GM21737 (cell line): ENCODE measurements around the gene JMJD8.
"Not testable (repeated sequence)": the region's sequence is repeated elsewhere in the genome, so short reads cannot be mapped to it uniquely, and the experiment has no call there.

Experiments
- ATAC-seq: cut with Tn5 transposase; IDR thresholded peaks from one replicate; pipeline ENCODE4 v1.9.1; 2021; ENCODE audit warnings: mild to moderate bottlenecking, moderate library complexity; ENCODE audit not compliant: unreplicated experiment

Gene JMJD8

DNA sequence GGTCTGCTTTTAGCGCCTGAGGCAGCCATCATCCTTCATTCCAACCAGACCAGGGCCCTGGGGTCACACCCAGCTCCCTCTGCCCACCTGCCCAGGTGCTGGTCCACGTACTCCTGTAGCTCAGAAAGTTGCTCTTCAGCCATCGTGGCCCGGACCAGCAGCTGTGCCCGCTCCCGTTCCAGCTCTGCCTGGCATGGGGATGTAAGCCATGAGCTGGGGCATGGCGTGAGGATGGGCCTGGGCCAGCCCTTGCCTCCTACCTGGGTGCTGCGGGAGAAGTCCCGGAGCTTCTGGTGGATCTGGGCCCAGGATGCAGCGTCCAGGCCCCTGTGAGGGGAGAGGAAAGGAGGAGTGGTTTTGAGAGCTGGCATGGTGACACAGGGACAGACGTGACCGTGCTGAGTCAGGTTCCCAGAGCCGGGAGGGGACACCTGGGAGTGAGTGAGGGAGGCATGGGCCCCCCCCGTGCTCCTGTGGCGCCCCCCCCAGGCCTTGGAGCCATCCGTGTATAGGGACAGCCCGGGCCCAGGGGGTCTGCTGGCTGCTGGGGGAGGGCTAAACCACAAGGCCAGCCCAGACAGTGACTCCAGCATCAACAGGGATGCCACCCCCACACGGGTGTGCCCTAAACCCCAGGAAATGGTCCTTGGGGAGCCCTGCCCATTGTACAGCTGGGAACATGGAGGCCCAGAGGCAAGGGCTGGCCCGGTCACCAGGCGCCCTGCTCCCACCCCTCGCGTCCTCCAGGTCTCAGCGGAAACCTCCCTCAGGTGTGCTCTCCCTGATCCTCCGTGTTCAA, 38.9 kb upstream of the JMJD8 start:
- ATAC-seq: no peak

DNA sequence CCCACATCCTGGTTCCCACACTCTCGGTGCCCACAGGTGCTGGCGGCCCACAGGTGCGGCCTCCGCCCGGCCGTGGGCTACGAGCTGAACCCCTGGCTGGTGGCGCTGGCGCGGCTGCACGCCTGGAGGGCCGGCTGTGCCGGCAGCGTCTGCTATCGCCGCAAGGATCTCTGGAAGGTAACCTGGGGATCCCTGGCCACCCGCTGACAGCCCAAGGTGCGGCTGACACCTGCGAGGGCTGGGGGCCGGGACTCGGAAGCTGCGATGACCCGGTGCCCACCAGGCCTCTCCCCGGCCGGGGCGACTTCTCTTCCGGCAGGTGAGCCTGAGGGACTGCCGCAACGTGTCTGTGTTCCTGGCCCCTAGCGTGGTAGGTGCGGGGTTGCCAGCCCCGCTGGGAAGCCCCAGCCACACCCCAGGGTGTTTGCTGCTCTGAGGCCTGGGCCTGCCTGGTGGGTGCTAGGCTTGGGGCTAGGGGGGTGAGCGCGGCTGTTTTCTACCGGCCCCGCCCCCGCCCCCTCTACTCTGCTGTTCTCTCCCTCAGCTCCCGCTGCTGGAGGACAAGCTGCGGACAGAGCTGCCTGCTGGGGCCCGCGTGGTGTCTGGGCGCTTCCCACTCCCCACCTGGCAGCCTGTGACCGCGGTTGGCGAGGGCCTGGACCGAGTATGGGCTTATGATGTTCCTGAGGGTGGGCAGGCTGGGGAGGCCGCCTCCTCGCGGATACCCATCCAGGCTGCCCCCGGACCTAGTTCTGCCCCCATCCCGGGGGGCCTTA, 37.8 kb upstream of the JMJD8 start:
- ATAC-seq: no peak

GRCh38 chr16:720990-721764, 37.0 kb upstream of the JMJD8 start, which contains the start of gene ANTKMT:
TSS of gene ANTKMT (plus strand) at chr16:721146. CDS start at chr16:721275, 129 bp downstream.
- ATAC-seq: peak; percentile 58

DNA sequence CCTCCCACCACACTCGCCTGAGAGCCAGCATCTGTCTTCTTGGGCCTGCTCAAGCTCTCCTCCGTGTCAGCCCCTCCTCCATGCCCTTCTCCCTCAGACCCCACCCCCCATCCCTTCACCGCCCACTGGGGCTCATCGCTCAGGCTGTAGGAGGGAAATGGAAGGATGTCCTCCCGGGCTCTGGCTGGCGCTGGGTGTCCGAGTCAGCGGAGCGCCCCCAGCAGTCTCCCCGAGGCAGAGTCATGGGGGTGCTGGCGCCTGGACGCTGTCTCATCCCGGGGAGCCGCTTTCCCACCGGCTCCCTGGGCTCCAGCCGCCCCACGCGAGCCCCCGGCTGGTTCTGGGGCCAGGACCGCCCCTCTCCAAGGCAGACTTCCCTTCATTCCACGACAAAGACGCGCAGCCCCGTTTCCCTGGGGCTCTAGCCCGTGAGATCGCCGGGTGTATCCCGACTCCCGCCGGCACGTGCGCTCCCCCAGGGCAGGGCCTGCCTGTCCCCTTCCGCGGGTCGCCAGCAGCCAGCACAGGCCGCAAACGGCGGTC, 36.4 kb upstream of the JMJD8 start:
- ATAC-seq: peak; percentile 25

DNA sequence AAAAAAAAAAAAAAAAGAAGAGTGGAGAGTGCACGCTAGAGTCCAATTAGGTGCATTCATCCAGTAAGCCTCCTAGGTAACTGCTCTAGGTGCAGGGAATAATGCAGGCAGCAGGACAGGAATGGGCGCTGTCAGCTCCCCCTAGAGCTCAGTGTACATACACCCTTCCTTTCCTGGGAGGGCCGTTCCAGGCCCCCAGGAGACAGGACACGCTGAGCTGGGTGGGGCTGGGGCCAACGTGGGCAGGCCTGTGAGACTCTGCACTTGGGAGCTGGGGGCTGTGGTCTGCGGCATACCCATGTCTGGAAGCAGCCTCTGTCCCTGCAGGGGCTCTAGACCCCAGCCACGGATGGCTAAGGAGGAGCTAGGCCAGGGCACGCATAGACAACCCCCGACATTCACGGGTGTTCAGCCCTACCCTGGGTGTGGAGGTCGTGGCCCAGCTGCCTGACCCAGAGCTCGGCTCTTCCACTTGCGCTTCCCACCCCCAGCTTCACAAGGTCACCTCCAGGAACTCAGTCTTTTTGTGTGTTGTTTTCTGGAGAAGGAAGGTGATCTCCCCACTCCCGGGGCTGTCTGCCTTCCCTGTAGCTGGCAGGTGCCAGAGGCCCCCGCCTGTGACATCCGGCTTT, 35.8 kb upstream of the JMJD8 start:
- ATAC-seq: no peak

GRCh38 chr16:718922-719321, 34.8 kb upstream of the JMJD8 start:
- ATAC-seq: no peak

DNA sequence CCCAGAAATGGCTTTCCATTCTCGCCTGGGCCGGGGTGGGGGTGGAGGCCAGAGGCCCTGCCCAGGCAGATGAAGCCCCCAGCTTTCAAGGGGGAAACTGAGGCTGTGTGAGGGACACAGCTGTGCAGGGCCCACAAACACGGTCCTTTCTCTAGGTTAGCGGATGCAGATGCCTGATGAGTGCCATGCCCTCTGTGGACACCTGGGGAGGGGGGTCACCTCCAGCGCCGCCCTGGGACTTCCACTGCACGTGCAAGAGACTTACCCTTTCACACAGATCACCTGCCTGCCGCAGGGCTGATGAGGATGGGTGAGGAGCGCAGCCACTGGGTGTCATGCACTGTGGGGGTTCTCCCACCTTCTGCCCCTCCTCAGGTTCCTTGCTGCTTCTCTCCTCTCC, 34.3 kb upstream of the JMJD8 start:
- ATAC-seq: no peak

GRCh38 chr16:717450-718245, 33.5 kb upstream of the JMJD8 start:
- ATAC-seq: no peak

DNA sequence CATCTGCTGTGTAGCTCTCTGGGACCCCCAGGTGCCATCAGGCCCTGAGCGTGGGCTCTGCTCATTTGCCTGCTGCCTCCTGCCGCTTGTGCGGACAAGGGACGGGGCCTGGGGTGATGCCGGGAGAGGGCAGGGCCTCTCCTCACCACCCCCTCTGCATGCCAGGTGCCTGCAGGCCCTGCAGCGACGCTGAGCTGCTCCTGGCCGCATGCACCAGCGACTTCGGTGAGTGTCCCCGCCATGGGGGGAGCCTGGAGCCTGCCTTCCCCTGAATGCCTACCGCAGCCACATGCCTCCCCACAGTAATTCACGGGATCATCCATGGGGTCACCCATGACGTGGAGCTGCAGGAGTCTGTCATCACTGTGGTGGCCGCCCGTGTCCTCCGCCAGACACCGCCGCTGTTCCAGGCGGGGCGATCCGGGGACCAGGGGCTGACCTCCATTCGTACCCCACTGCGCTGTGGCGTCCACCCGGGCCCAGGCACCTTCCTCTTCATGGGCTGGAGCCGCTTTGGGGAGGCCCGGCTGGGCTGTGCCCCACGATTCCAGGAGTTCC, 32.7 kb upstream of the JMJD8 start:
- ATAC-seq: no peak

GRCh38 chr16:716200-716568, 32.0 kb upstream of the JMJD8 start:
- ATAC-seq: no peak

GRCh38 chr16:715477-716199, 31.5 kb upstream of the JMJD8 start:
- no peak for ATAC-seq

GRCh38 chr16:714558-715476, 30.7 kb upstream of the JMJD8 start, which contains the start of gene METRN:
TSS of gene METRN (plus strand) at chr16:715118. CDS start at chr16:715290, 172 bp downstream.
- peak; percentile 66 for ATAC-seq

DNA sequence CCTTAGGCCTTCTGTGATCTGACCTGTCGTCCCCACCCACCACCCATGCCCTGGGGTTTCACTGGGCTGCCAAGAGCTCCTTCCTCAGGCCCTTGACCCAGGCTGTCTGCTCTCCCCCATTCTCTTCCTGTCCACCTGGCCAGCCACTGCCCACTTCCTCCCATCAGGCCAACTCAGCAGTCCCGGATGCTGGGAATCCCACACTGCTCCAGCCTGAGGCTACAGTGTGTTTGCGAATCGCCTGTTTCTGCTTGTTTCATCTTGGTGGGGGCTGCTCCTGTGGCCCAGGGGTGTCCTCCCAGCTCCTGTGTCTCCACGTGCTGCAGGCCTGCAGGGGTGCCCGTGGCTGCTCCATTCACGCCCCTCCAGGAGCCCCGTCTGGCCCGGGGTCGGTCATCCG, 29.9 kb upstream of the JMJD8 start:
- no peak for ATAC-seq

DNA sequence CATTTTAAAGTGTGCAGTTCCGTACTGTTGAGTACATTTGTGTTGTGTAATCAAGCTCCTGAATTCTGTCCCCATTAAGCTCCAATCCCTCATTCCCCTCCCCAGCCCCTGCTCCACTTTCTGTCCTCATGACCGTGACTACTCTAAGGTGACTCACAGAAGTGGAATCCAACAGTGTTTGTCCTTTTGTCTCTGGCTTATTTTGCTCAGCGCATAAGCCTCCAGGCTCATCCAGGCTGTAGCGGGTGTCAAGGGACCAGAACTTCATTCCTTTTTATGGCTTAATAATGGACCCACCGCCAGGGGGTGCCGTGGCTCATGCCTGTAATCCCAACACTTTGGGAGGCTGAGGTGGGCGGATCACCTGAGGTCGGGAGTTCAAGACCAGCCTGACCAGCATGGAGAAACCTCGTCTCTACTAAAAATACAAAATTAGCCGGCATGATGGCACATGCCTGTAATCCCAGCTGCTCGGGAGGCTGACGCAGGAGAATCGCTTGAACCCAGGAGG, 28.7 kb upstream of the JMJD8 start:
- not testable (repeated sequence) for ATAC-seq

DNA sequence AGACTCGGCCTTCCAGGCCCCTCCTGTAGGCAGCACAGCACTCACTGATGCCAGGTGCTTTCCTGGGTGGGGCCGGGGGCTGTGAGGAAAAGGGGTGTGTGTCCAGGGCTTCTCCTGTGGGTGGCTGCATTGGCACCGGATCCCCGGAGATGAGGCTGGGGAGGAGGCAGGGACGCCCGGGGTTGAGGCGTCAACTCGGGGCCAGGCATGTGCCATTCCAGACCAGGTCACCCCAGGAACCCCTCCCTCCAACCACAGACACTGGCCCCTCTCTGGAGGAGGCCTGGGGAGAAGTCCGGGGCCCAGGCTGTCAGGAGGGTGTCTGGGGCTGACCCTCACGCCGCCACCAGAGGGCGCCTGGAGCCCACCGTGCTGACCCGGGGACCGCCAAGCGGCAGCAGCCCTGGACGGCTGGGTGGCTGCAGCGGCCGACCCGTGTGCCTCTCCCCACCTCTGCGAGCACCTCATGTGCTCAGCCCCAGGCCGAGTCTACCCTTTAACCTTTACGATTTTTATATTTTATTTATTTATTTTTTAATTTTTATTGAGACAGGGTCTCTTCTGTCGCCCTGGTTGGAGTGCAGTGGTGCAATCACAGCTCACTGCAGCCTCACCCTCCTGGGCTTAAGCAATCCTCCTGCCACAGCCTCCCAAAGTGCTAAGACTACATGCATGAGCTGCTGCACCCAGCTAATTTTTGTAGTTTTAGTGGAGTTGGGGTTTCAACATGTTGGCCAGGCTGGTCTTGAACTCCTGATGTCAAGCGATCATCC, 27.6 kb upstream of the JMJD8 start:
- no peak for ATAC-seq

GRCh38 chr16:711084-711483, 26.9 kb upstream of the JMJD8 start:
- ATAC-seq: no peak
